GM12891 (cell line): Measurements from ENCODE around the gene ZFYVE9.

ENCODE experiments used
- PAX5 ChIP-seq: IDR thresholded peaks from 2 replicates; pipeline ENCODE4 v1.6.1; 2011; ENCODE audit warnings: low read length, moderate library complexity, mild to moderate bottlenecking; ENCODE audit not compliant: insufficient read depth, severe bottlenecking
- POLR2A ChIP-seq: IDR thresholded peaks from 2 replicates; pipeline ENCODE4 v1.6.1; 2011; ENCODE audit warnings: low read depth, low read length, control low read depth
- POLR2AphosphoS5 ChIP-seq: IDR thresholded peaks from 2 replicates; pipeline ENCODE4 v1.6.1; 2011; ENCODE audit warnings: low read depth, low read length, control low read depth
- TAF1 ChIP-seq: IDR thresholded peaks from 2 replicates; pipeline ENCODE4 v1.6.1; 2011; ENCODE audit warnings: low read depth, low read length, control low read depth

- no peak for TF ChIP-seq POLR2A
- TF ChIP-seq POLR2AphosphoS5, result no peak
- no peak for TF ChIP-seq TAF1
- no peak for TF ChIP-seq PAX5
Observed at GRCh38 chr1:52152572-52152971, 10.7 kb downstream of the ZFYVE9 start.
